SHP77 treated with DMSO at 0.1 percent for 48 hours (cell line): Measurements from ENCODE around the gene BTNL9.
"Not testable (repeated sequence)": the region's sequence is repeated elsewhere in the genome, so short reads cannot be mapped to it uniquely, and the experiment has no call there.

Experiments used
- DNase-seq: peaks from one replicate; lab custom pipeline; 2025; lab: John Stamatoyannopoulos, UW

Gene BTNL9

GRCh38 chr5:181039931-181040630 is at the start of gene BTNL9:
Gene BTNL9 (plus strand): TSS chr5:181040266. CDS start chr5:181045490, 5,224 bp downstream.
- DNase-seq, result no peak

- no peak for DNase-seq
These were observed 49.2 kb upstream of the BTNL9 start for GRCh38 chr5:180990882-180991242.

- no peak for DNase-seq
These were observed 38.1 kb upstream of the BTNL9 start for GRCh38 chr5:181001947-181002346.

- no peak for DNase-seq
These were observed 34.3 kb upstream of the BTNL9 start for GRCh38 chr5:181005791-181006190.

- no peak for DNase-seq
These were observed 31.9 kb upstream of the BTNL9 start for GRCh38 chr5:181008136-181008535.

- not testable (repeated sequence) for DNase-seq
These were observed 30.0 kb upstream of the BTNL9 start for GRCh38 chr5:181010018-181010417.

- DNase-seq, result not testable (repeated sequence)
These were observed 25.4 kb upstream of the BTNL9 start for GRCh38 chr5:181014654-181015053.

- not testable (repeated sequence) for DNase-seq
These were observed 22.6 kb upstream of the BTNL9 start for GRCh38 chr5:181017448-181017847.

- no peak for DNase-seq
These were observed 19.4 kb upstream of the BTNL9 start for GRCh38 chr5:181020688-181021087.

- no peak for DNase-seq
These were observed 15.6 kb upstream of the BTNL9 start for GRCh38 chr5:181024245-181025064.

GRCh38 chr5:181027452-181028031 is 12.5 kb upstream of the BTNL9 start:
- DNase-seq, result no peak

GRCh38 chr5:181028032-181028819 is 11.8 kb upstream of the BTNL9 start:
- no peak for DNase-seq

- DNase-seq, result no peak
These were observed 8.3 kb upstream of the BTNL9 start for GRCh38 chr5:181031716-181032115.

GRCh38 chr5:181035991-181036815 is 3.9 kb upstream of the BTNL9 start:
- no peak for DNase-seq

GRCh38 chr5:181036816-181037364 is 3.2 kb upstream of the BTNL9 start:
- no peak for DNase-seq

GRCh38 chr5:181037365-181037861 is 2.7 kb upstream of the BTNL9 start:
- no peak for DNase-seq

- DNase-seq, result no peak
These were observed 595 bp upstream of the BTNL9 start for GRCh38 chr5:181039471-181039870.

- no peak for DNase-seq
These were observed 522 bp downstream of the BTNL9 start for GRCh38 chr5:181040631-181040945.

GRCh38 chr5:181041043-181041442 is 977 bp downstream of the BTNL9 start:
- DNase-seq, result no peak

- DNase-seq, result no peak
These were observed 2.1 kb downstream of the BTNL9 start for GRCh38 chr5:181042036-181042713.
